ENCODE measurements around the gene MBNL2. TPM values are rescaled to one million over a fixed set of nuclear protein-coding genes. Genes with fewer than 3 reads are reported as not detected.
A peak's percentile ranks its signal among the peaks of the same experiment; 100 is the strongest.

Gene MBNL2
- total RNA-seq, 2 donors from 2014 or later = 28.2 to 61.8 TPM

DNA sequence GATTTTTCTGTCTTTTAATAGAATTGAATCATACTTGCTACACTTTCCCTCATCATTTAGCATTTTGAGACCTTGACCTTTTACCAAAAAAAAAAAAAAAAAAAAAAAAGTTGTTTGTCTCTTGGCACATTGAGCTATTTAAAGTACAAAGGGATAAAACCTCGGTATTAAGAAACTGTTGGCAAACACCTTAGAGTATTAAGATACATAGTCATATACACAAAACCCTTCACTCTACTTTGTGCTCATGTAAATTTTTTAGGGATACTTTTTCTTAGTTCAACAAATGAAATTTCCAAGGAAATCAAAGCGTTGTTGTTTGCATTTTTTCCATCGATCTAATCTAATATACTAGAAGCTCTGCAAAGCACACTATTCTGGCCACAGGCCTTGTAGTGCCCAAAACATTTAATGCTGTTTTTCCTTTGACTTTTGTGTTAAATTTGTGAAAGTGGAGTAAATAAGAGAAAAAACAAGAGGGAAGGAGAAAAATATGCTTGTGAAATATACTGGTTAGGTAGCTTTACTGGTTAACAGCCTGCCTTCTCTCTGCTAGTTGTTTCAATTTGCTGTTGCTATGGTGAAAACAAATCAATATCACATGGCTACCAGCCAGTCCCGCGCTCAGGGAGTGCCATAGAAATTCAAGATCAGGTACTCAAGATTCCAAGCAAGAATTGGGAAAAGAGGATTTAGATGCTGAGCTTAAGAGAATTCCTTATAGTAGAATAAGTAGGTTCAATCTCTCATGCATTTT is 2.6 kb downstream of the MBNL2 start:
- peak overlapping the region; percentile 91 for H3K27ac ChIP-seq
- H3K36me3 ChIP-seq = no peaks in the 10 kb centered on the region
- no peaks in the 10 kb centered on the region for H3K27me3 ChIP-seq
- peak overlapping the region; percentile 38 for H3K4me3 ChIP-seq
- H3K9ac ChIP-seq (ENCODE audit: low read depth in 2 of 2, low read length in 2 of 2) = peak overlapping the region; percentile 63 to 86
- DNase-seq = peak; percentile 62
- peaks cover 11% of the 10 kb centered on the region for H3K4me1 ChIP-seq
- H3K9me3 ChIP-seq = no peaks in the 10 kb centered on the region
- intact Hi-C loops (cut with DNase I) = loop anchor here (5.0 kb wide), 1 partner anchor 118 kb away; no protein-coding TSS in a partner anchor
- TF ChIP-seq, protein P1, sequence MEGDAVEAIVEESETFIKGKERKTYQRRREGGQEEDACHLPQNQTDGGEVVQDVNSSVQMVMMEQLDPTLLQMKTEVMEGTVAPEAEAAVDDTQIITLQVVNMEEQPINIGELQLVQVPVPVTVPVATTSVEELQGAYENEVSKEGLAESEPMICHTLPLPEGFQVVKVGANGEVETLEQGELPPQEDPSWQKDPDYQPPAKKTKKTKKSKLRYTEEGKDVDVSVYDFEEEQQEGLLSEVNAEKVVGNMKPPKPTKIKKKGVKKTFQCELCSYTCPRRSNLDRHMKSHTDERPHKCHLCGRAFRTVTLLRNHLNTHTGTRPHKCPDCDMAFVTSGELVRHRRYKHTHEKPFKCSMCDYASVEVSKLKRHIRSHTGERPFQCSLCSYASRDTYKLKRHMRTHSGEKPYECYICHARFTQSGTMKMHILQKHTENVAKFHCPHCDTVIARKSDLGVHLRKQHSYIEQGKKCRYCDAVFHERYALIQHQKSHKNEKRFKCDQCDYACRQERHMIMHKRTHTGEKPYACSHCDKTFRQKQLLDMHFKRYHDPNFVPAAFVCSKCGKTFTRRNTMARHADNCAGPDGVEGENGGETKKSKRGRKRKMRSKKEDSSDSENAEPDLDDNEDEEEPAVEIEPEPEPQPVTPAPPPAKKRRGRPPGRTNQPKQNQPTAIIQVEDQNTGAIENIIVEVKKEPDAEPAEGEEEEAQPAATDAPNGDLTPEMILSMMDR (IDR thresholded peaks at IDR 0.05) = no peak

DNA sequence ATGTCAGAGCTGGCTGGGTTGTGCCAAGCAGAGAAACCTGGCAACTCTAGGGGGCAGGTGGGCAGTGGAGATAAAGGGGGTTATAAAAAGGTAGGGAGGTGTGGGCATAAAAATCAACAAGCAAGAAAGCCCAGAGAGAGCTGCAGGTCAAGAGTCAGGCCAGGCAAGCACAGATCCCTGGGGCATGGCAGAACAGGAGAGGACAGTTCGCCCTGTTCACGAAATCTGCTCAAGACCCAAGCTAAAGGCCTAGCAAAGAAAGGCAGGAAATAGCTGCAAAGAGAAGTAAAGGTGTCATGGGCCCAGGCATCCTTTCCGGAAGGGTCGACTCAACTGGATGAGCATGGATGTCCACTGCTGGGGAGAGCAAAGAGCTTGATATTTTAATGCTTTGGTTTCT is 3.4 kb downstream of the MBNL2 start:
- Histone ChIP-seq H3K36me3 (no peaks in the 10 kb centered on the region), H3K27me3 (no peaks in the 10 kb centered on the region), H3K9me3 (no peaks in the 10 kb centered on the region), H3K27ac (peak overlapping the region; percentile 91), H3K4me3 (no peak overlapping the region), H3K4me1 (peaks cover 11% of the 10 kb centered on the region), H3K9ac (ENCODE audit: low read depth in 2 of 2, low read length in 2 of 2) (peak overlapping the region; percentile 48 to 86)
- intact Hi-C loops (cut with DNase I) = no loop called here
- no peak for DNase-seq
- TF ChIP-seq, protein P1 (IDR thresholded peaks at IDR 0.05) = no peak

DNA sequence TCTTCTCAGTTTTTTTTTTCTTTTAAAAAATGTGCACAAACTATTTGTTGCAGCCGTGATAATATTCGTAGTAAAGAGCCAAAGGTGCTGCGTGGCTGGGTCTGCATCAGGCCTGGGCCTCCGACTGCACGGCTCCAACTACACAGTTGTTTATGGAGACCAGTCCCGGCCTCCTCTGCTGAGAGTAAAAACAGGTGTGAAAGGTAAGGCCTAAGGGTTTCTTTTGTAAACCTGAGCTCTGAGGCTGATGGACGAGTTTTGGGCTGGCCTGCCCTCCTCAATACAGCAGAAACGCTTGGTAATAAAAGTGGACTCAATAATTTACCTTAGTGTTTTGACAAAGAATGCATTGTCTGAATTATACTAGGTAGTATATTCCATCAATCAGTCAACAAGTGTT is 3.9 kb downstream of the MBNL2 start:
- peak overlapping the region in 1 of 2 donors; percentile 86 for H3K9ac ChIP-seq (ENCODE audit: low read depth in 2 of 2, low read length in 2 of 2)
- TF ChIP-seq, protein P1 (IDR thresholded peaks at IDR 0.05) = no peak
- H3K4me3 ChIP-seq = no peak overlapping the region
- peak overlapping the region; percentile 91 for H3K27ac ChIP-seq
- intact Hi-C loops (cut with DNase I) = no loop called here
- H3K4me1 ChIP-seq = peaks cover 11% of the 10 kb centered on the region
- no peaks in the 10 kb centered on the region for H3K36me3 ChIP-seq
- no peak for DNase-seq
- no peaks in the 10 kb centered on the region for H3K9me3 ChIP-seq
- no peaks in the 10 kb centered on the region for H3K27me3 ChIP-seq

DNA sequence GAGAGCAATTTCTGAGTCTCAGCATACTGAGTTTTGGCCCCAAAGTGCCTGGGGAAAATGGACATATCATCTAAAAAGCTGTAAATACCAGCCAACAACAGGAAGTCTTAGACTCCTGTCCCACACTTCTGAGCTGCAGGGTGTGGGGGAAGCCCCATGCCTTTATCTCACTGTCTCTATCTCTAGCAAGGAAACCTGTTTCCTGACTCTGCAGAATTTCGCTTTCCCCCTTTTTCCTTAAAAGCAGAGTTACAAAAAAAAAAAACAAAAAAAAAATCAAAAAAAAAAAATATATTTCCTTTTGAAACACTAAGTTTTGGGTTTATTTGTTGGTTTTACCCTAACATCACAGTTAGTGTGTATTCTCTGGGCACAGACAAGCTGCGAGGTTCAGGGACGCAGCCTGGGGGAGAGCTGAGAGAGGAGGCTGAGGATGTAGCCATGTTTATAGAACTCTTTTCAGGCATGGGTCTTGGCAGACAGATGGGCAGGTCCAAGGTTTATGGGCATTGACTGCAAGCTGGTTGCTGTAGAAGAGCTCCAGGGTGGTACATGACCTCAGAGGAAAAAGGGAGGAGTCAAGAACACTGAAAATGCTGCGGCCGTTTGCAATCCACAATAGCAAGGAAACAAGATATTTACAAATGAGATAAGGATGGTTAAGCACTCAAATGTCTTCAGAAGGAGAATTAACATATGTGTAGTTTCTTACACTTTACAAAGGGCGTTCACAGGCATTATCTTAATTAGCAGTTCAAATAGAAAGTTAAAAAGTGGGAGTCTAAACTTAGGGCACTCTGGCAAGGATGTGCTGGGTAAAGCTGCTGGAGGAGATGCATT is 4.9 kb downstream of the MBNL2 start:
- H3K36me3 ChIP-seq = no peaks in the 10 kb centered on the region
- H3K4me1 ChIP-seq = peaks cover 11% of the 10 kb centered on the region
- H3K27ac ChIP-seq = peak overlapping the region; percentile 91
- peak overlapping the region in 1 of 2 donors; percentile 86 for H3K9ac ChIP-seq (ENCODE audit: low read depth in 2 of 2, low read length in 2 of 2)
- H3K9me3 ChIP-seq = no peaks in the 10 kb centered on the region
- H3K4me3 ChIP-seq = no peak overlapping the region
- no peaks in the 10 kb centered on the region for H3K27me3 ChIP-seq
- peak; percentile 74 for DNase-seq
- TF ChIP-seq, protein P1 (IDR thresholded peaks at IDR 0.05) = no peak
- intact Hi-C loops (cut with DNase I) = no loop called here

DNA sequence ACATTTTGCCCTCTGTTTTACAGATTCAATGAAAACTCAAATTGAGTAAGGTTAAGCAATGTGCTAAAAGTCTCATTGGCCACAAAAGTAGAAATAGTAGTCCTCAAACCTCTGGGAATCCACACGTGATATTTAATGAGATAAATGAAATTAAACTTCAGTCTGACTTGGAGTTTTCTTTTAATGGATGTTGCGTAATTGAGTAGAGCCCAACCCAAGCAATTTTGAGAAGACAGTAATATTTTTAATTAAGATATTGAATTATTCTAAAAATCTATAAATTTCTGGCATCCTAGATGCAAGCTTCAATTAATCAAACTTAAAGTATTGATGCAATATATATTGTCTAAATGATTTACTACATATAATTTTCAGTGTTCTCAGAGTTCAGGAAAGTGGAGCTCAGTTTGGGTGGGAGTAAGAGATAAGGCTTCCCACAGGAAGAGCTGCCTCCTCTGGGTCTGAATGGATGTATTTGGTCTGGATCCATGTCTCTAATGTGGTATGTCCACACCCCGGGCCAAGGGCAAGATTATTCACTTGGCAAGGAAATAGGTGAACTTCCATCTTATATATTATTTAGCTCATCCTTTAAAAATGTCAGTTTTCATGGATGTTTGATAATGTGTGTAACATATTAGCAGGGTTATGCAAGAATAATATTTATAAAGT is 6.9 kb downstream of the MBNL2 start:
- no peaks in the 10 kb centered on the region for H3K36me3 ChIP-seq
- intact Hi-C loops (cut with DNase I) = no loop called here
- TF ChIP-seq, protein P1 (IDR thresholded peaks at IDR 0.05) = no peak
- peaks cover 16% of the 10 kb centered on the region for H3K4me1 ChIP-seq
- no peaks in the 10 kb centered on the region for H3K27me3 ChIP-seq
- H3K27ac ChIP-seq = no peak overlapping the region
- H3K9me3 ChIP-seq = no peaks in the 10 kb centered on the region
- DNase-seq = no peak
- H3K4me3 ChIP-seq = no peak overlapping the region
- no peak overlapping the region for H3K9ac ChIP-seq (ENCODE audit: low read depth in 2 of 2, low read length in 2 of 2)
